Medulla oblongata (tissue), 1 donor: Measurements from ENCODE around the gene OGFR.

Source experiments
- DNase-seq: peaks from one replicate; pipeline ENCODE4 v3.0.0-alpha.2; 2015; ENCODE audit errors: extremely low spot score

Gene OGFR

DNA sequence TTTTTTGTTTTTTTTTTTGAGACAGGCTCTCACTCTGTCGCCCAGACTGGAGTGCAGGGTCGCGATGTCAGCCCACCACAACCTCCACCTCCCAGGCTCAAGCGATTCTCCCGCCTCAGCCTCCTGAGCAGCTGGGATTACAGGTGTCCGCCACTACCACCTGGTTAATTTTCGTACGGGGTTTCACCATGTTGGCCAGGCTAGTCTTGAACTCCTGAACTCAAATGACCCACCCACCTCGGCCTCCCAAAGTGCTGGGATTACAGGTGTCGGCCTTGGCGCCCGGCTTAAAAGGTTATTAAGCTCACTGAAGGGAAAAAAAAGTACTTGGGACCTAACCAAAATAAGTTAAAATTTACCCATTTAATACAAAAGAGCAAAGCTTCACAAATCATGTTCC lies 55.1 kb downstream of the OGFR start:
- no peak for DNase-seq

DNA sequence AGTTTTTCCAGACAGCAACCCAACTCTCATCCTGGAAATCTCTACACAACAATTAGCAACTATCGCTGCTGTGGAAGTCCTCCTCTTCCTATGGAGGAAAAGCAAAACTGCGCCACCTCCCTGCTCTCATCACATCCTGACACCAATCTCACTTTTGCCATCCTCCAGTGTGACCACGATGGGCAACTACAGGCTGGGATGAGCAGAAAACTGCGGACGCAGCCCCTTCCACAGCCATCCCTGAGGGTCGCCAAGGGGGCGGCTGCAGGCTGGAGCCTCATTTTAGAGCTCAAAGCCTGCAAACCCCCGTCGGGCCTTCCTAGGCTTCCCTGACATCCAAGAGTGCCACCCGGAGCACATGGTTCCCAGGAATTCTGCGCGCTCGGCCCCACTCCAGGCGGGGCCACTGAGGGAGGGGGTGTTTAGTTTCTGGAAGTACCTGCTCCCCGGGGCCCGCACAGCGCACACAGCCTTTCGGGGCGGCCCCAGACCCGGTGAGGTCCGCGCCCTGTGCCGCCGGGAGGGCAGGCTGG lies 55.8 kb downstream of the OGFR start:
- peak; percentile 68 for DNase-seq

DNA sequence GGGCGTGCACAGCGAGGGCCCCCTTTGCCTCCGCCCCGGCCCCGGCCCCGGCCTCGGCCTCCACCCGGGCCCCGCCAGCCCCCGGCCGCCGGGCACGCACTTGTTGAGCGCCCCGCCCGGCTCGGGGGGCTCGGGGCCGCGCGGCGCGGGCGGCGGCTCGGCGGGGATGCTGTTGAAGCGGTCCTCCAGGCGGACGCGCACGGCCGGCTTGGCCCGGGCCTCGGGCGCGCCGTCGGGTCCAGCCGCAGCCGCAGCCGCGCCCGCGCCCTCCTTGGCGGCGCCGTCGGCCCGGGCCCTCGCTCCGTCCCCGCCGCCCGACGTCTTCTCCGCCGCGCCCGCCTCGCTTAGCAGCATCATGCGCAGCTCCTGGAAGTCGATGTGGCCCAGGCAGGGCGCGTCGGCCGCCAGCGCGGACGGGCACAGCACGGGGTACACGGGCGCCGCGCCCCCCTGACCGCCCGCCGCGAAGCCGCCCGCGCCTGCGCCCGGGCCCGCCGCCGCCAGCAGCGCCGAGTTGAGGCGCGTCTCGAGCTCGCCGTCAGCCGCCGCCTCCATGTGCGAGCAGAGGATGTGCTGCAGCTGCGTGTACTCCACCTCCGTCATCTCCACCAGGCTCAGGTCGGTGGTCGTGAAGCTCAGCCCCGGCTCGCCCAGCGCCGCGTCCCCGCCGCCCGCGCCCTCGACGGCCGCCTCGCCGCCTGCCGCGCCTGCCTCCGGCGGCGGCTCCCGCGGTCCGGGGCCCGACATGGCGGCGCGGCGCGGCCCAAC lies 56.5 kb downstream of the OGFR start:
- no peak for DNase-seq

DNA sequence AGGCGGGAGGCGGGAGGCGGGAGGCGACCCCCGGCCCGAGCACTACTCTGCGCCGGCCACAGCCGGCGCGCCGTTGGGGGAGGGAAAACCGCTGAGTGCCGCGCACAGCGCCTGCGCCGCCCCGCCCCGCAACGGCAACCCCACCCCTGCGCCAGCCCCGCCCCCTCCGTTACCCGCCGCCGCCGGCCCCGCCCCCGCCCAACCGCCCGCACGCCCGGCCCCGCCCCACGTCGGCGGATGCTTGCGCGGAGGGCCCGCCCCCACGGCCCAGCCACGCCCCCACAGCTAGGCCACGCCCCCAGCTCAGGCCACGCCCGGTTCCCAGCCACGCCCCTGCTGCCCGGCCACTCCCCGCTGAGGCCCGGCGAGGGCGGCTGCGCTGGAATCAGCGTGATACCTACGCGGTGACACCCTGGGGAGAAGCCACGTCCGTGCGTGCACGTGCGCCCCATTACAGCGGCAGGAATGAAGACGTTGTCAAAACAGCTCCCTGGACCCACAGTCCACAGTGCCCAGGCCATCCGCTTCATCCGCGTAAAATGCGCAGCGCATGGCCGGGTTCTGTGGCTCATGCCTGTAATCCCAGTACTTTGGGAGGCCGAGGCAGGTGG lies 57.2 kb downstream of the OGFR start, which contains the start of gene TCFL5:
Gene TCFL5, minus strand, starts transcription at position 97 of the 611 bp plus-strand sequence. CDS start 152 bp downstream, outside the sequence.
- DNase-seq: peak; percentile 84
